Measurements from ENCODE around the gene TFR2. TPM values are rescaled to one million over a fixed set of nuclear protein-coding genes. Genes with fewer than 3 reads are reported as not detected.

Gene TFR2
- total and polyA plus RNA-seq, 9 of the 15 experiments (the other 6 are each of a cell fraction or from before 2014, with no cell fraction given): 3.8 to 123 (median 51.1) TPM

GRCh38 chr7:100611983-100612729, 29.2 kb downstream of the TFR2 start, which contains the start of gene MOSPD3 (continued):
- peak; percentile 45; the same call in 1 of the 2 replicates for TF ChIP-seq ZNF197 (CRISPR knock-in tag; IDR thresholded peaks at IDR 0.05; ENCODE audit: low read depth)
- TF ChIP-seq NEUROD1 (IDR thresholded peaks at IDR 0.05; ENCODE audit: borderline replicate concordance, low read depth, low read length, partially characterized antibody): peak; percentile 20
- peak; percentile 63 for TF ChIP-seq KDM5B (IDR thresholded peaks at IDR 0.05; ENCODE audit: insufficient replicate concordance, low read depth, low read length)
- peak; percentile 56 for TF ChIP-seq TAF1 (IDR thresholded peaks at IDR 0.05; ENCODE audit: control insufficient read depth, extremely low read depth, insufficient read depth, low read length, severe bottlenecking)
- no peak for TF ChIP-seq PPARD (CRISPR knock-in tag; IDR thresholded peaks at IDR 0.05)
- TF ChIP-seq MTA1 (IDR thresholded peaks at IDR 0.05; ENCODE audit: borderline replicate concordance): 0 out of 2 replicates have a peak, but pooled peaks have one; percentile 33
- TF ChIP-seq KDM4B (IDR thresholded peaks at IDR 0.05; ENCODE audit: borderline replicate concordance in 2 of 2, low read depth in 1 of 2): no peak; a peak in 1 of 4 replicates
- TF ChIP-seq ELF2 (CRISPR knock-in tag; IDR thresholded peaks at IDR 0.05): peak; percentile 94
- TF ChIP-seq TEAD1 (CRISPR knock-in tag; IDR thresholded peaks at IDR 0.05): peak in 1 of 2 experiments; percentile 19; a peak in 1 of 4 replicates
- TF ChIP-seq MAX (CRISPR knock-in tag; IDR thresholded peaks at IDR 0.05): peak; percentile 34; the same call in 1 of the 2 replicates
- peak; percentile 89 for TF ChIP-seq RBFOX2 (IDR thresholded peaks at IDR 0.05; ENCODE audit: low read depth, low read length)
- no peak for TF ChIP-seq SRSF9 (IDR thresholded peaks at IDR 0.05; ENCODE audit: borderline replicate concordance, low read depth, low read length)
- peak; percentile 60 for TF ChIP-seq SP2 (IDR thresholded peaks at IDR 0.05; ENCODE audit: extremely low read depth, low read depth, low read length, poor library complexity, severe bottlenecking)
- no peak for TF ChIP-seq ZNF79 (CRISPR knock-in tag; IDR thresholded peaks at IDR 0.05; ENCODE audit: low read depth)
- peak; percentile 85 for TF ChIP-seq RBM25 (IDR thresholded peaks at IDR 0.05; ENCODE audit: low read depth, low read length, severe bottlenecking)
- TF ChIP-seq HMGN3 (IDR thresholded peaks at IDR 0.05; ENCODE audit: borderline replicate concordance, extremely low read depth, insufficient read length, low read depth, low read length): peak; percentile 70
- peak; percentile 67 for TF ChIP-seq ATF1 (CRISPR knock-in tag; IDR thresholded peaks at IDR 0.05)
- peak; percentile 97 for TF ChIP-seq ATF1 (tag; IDR thresholded peaks at IDR 0.05)
- TF ChIP-seq ZNF277 (CRISPR knock-in tag; IDR thresholded peaks at IDR 0.05; ENCODE audit: borderline replicate concordance): no peak
- TF ChIP-seq ZNF239 (CRISPR knock-in tag; IDR thresholded peaks at IDR 0.05): no peak
- TF ChIP-seq HMG20B (CRISPR knock-in tag; IDR thresholded peaks at IDR 0.05): no peak
- no peak for TF ChIP-seq ZNF24 (IDR thresholded peaks at IDR 0.05)
- TF ChIP-seq MECOM (CRISPR knock-in tag; IDR thresholded peaks at IDR 0.05): no peak
- peak; percentile 25; the same call in 1 of the 2 replicates for TF ChIP-seq FOSL1 (tag; conservative IDR thresholded peaks at IDR 0.05)
- TF ChIP-seq ZZZ3 (IDR thresholded peaks at IDR 0.05): no peak
- peak; percentile 80 for TF ChIP-seq TBP (optimal IDR thresholded peaks at IDR 0.05; ENCODE audit: low read depth, low read length)

All from K562 (cell line).